HG03520 (cell line): Measurements from ENCODE around the gene KCNQ5.

ENCODE experiments used
- ATAC-seq: cut with Tn5 transposase; IDR thresholded peaks from one replicate; pipeline ENCODE4 v1.9.1; 2021; ENCODE audit warnings: mild to moderate bottlenecking, moderate library complexity; ENCODE audit not compliant: unreplicated experiment

KCNQ5 gene

GRCh38 chr6:72674842-72675241 lies 53.0 kb downstream of the KCNQ5 start:
- no peak for ATAC-seq

DNA sequence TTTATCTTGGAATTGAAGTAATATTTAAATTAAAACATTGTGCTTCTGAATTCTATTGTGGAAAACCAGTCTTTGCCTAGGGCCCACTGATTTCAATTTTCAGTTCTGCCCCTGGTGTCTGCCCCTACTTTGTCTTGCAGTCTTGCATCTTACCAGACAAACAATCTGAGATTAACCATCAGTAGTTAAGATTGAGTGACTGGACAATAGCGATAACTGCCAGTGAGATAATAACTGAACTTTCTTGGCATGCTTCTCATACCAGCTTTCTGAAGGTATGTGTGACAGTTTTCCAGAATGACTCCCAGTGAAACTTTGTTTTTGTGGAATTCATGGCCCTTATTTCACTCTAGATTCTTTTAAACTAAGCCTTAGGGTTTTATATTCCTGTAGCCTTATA lies 53.5 kb downstream of the KCNQ5 start:
- ATAC-seq = no peak

GRCh38 chr6:72676995-72677394 lies 55.1 kb downstream of the KCNQ5 start:
- ATAC-seq = no peak

- ATAC-seq = no peak
Observed at GRCh38 chr6:72677740-72678139, 55.9 kb downstream of the KCNQ5 start.

- peak; percentile 95 for ATAC-seq
Observed at GRCh38 chr6:72683797-72684196, 61.9 kb downstream of the KCNQ5 start.

- ATAC-seq = peak; percentile 85
Observed at GRCh38 chr6:72689107-72689954, 67.5 kb downstream of the KCNQ5 start.

DNA sequence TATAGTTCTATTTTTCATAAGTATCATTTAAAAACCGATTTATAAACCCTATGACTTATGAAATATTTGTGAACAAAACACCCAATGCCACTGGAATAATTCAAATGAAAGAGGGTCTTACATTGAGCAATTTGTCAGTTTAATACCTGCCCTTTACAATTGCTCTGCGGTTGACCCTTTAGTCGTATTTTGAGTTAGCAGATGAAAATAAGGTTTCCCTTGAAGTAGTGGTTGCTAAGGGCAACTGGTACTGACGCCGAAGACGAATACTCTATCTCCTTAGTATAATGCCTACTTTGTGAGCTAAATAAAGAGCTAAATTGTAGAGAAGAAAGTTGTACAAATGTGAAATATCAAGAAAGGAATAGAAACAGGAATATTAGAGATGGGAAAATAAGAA lies 69.4 kb downstream of the KCNQ5 start:
- no peak for ATAC-seq

DNA sequence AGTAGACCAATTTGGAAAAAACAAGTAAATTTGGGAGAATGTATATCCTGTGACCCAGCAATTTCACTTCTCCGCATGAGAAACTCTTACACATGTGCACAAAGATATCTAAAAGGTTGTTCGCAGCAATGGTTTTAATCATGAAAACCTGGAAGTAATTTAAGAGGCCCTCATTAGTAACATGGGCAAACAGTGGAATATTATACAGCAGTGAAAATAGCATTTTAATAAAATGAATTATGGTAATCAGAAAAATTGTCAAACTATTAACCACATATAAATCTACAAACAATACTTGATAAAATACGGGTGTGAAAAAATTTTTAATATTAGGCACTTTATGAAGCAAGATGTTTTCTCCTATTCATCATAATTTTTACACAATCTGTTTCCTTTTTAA lies 74.2 kb downstream of the KCNQ5 start:
- no peak for ATAC-seq

- no peak for ATAC-seq
Observed at GRCh38 chr6:72699159-72699558, 77.3 kb downstream of the KCNQ5 start.

DNA sequence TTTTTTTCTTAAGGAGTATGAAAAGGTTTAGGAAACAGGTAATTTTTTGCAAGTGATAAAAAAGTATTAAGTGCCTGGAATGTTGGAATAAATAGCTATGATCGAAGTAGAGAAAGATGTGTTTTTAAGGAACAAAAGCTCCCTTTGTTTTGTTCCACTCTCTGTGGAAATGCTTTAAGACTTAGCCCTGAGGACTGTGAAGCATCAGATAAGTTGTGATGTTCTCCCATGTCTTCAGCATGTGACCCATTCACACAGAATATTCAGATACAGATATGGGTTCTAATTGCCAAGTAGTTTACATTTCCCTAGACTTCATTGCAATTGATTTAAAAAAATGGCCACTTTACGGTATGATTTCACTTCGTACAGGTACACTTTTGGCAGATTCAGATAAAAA lies 80.6 kb downstream of the KCNQ5 start:
- no peak for ATAC-seq

- no peak for ATAC-seq
Observed at GRCh38 chr6:72703093-72703492, 81.2 kb downstream of the KCNQ5 start.

DNA sequence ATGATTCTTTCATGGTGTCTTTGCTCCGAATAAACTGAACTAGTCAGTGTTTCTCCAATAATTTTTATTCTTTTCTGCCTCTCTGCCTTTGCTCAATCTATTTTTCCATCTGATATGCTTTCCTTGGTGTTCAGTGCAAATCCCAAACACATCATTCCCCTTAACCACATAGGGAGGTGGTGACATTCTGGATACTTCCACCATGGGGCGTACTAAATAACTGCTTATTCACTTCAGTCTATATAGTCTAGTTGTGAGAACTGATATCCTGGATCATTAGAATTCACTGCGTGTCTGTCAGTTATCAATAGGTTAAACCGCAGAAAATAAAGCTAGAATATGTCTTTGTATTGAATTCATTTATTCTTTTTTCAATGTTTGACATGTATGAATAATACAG lies 83.1 kb downstream of the KCNQ5 start:
- no peak for ATAC-seq

DNA sequence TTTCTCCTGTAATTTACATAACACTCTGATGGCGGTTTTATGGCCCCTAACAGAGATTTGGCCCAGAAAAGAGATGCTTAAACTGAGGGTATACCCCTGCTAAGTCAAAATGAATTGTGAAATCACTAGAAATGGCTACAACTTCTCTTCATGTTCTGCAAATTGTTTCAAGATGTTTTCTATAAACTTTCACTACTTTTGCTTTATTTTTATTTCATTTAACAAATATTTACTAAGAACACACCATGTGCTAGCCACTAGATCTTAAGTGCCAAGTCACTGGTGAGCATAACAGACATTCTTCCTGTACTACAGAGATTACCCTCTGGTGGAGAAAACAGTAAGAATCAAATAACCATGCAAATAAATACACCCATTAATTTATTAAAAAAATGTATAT lies 87.6 kb downstream of the KCNQ5 start:
- ATAC-seq = no peak

GRCh38 chr6:72711731-72712130 lies 89.9 kb downstream of the KCNQ5 start:
- no peak for ATAC-seq

GRCh38 chr6:72712910-72713309 lies 91.0 kb downstream of the KCNQ5 start:
- no peak for ATAC-seq

GRCh38 chr6:72715119-72715518 lies 93.3 kb downstream of the KCNQ5 start:
- ATAC-seq = no peak

GRCh38 chr6:72716916-72717315 lies 95.1 kb downstream of the KCNQ5 start:
- no peak for ATAC-seq

DNA sequence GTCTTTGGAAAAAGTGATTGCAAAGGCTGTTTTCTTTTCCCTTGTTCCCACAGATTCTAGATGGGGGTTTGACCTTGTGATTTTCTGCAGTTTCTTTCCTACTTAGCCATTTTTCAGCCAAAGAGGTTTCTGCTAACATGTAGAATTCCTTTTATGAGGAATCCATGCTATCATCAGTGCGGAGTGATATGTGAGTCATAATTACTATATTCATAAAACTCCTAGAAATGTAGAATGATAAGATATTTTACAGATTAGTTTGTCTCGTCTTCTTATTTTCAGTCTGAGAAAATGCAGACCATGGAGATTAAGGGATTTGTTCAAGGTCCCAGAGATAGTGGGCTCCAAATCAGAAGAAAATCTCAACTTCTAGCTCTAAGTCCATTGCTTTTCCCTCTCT lies 98.6 kb downstream of the KCNQ5 start:
- no peak for ATAC-seq

DNA sequence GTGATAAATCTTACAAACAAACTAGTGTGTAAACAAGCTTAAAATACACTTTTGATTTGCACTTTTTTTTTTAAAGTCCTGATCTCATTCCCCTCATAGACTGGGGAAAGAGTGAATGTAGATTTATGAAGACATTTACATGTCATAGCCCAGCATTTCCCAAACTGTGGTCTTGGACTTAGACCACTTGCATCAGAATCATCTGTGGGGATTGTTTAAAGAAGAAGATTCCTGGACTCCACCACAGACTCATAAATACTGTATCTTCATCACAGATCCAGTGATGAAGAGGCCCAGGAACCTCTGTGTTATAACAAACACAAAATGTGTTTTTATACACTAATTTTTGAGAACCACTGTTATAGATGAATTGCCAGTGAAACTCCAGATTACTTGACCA lies 99.5 kb downstream of the KCNQ5 start:
- ATAC-seq = no peak

- ATAC-seq = peak; percentile 77
Observed at GRCh38 chr6:72724545-72724944, 102.7 kb downstream of the KCNQ5 start.

- ATAC-seq = no peak
Observed at GRCh38 chr6:72728706-72729343, 107.0 kb downstream of the KCNQ5 start.

DNA sequence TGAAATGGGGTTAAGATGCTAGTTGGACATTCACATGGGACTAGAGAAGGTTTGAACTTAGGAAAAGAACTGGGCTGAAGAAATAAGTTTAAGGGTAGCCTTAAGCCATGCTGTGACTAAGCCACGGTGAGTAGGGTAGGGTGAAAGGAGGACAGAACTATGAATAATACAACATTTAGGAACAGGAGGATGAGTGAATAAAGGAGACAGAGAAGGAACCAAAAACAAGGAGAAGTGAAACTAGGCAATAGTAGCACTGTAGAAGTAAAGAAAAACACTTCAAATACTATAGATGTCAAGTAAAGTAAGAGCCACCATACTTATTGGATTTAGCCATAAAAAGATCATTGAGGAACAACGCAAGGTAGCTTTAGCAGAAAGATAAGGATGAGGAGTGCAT lies 111.2 kb downstream of the KCNQ5 start:
- no peak for ATAC-seq

DNA sequence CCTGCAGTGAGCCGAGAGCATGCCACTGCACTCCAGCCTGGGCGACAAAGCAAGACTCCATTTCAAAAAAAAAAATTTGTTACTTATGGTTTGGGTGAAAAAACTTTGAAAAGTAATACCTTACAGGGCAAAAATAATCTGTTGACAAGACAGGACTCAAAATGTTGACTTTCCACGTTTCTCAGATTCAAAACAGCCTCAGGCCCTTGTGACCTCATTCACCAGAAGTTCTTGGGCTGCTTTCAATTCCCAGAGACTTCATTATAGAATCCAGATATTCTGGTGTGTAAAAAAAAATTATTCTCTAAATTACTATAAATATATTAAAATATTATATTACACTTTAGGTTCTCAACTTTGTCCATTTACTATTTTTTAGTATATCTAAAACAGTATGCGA lies 116.2 kb downstream of the KCNQ5 start:
- ATAC-seq = no peak
